Astrocyte of the spinal cord (primary cell): ENCODE results near the gene NUP42.
A peak's percentile ranks its signal among the peaks of the same experiment; 100 is the strongest.
"Not testable (repeated sequence)": the region's sequence is repeated elsewhere in the genome, so short reads cannot be mapped to it uniquely, and the experiment has no call there.

ENCODE experiments used
- DNase-seq: peaks from one replicate; pipeline ENCODE4 v3.0.0; 2011; ENCODE audit warnings: low read depth, low spot score
- H3K4me3 ChIP-seq: 2 replicates; pipeline ENCODE4 v1.5.1; 2011; ENCODE audit warnings: low read depth, mild to moderate bottlenecking, low read length, moderate library complexity
- CTCF ChIP-seq: IDR thresholded peaks from 2 replicates; pipeline ENCODE4 v1.5.1; 2012; ENCODE audit warnings: low read depth, mild to moderate bottlenecking, low read length, inconsistent platforms
- in situ Hi-C: cut with HindIII; loops from 2 replicates; pipeline ENCODE4 v1.10.0; 2017; ENCODE audit warnings: low sequenced_read_pairs

Gene NUP42

GRCh38 chr7:23183279-23184012, 1.6 kb downstream of the NUP42 start:
- TF ChIP-seq CTCF, result no peak
- in situ Hi-C loops, result no loop called here
- DNase-seq, result no peak
- peak overlapping the region; percentile 70 for H3K4me3 ChIP-seq

DNA sequence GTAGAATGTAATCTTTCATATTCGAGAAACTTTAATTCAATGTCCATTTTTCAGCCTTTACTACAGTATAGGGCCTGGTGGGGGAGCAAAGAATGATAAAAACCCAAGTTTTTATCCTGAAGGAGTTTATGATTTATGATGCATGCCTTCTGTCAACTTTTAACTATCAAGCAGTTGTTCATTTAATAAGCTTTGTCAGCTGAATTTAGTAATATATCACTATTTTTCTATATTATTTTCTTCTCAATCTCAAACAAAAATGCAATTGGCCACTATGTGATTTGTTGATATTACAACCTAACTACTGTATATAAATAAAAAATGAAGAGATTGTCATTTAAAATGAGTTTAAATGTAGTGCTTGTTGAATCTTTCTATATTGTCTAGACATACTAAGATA, 2.4 kb downstream of the NUP42 start:
- no peak for DNase-seq
- in situ Hi-C loops, result no loop called here
- TF ChIP-seq CTCF, result no peak
- H3K4me3 ChIP-seq, result no peak overlapping the region

- TF ChIP-seq CTCF, result peak; percentile 42
- DNase-seq, result peak; percentile 36
- in situ Hi-C loops, result no loop called here
- no peak overlapping the region for H3K4me3 ChIP-seq
These were observed 3.0 kb downstream of the NUP42 start for GRCh38 chr7:23184709-23185359.

- in situ Hi-C loops, result no loop called here
- DNase-seq, result no peak
- no peak overlapping the region for H3K4me3 ChIP-seq
- no peak for TF ChIP-seq CTCF
These were observed 4.1 kb downstream of the NUP42 start for GRCh38 chr7:23185980-23186379.

GRCh38 chr7:23191022-23191421, 9.2 kb downstream of the NUP42 start:
- no peak for TF ChIP-seq CTCF
- H3K4me3 ChIP-seq, result no peak overlapping the region
- in situ Hi-C loops, result no loop called here
- no peak for DNase-seq

- DNase-seq, H3K4me3 ChIP-seq, in situ Hi-C loops: not testable (repeated sequence)
These were observed 11.9 kb downstream of the NUP42 start for GRCh38 chr7:23193650-23194227.

GRCh38 chr7:23196306-23196705, 14.5 kb downstream of the NUP42 start:
- no peak for DNase-seq
- in situ Hi-C loops, result no loop called here
- no peak for TF ChIP-seq CTCF
- H3K4me3 ChIP-seq, result no peak overlapping the region

GRCh38 chr7:23197745-23198144, 15.9 kb downstream of the NUP42 start:
- in situ Hi-C loops, H3K4me3 ChIP-seq, DNase-seq: not testable (repeated sequence)
